Kidney tubule cell (primary cell): ENCODE data around the gene TAF3.

Experiments used
- DNase-seq: peaks from one replicate; pipeline ENCODE4 v3.0.0-alpha.2; 2018; ENCODE audit warnings: low spot score

The TAF3 gene

DNA sequence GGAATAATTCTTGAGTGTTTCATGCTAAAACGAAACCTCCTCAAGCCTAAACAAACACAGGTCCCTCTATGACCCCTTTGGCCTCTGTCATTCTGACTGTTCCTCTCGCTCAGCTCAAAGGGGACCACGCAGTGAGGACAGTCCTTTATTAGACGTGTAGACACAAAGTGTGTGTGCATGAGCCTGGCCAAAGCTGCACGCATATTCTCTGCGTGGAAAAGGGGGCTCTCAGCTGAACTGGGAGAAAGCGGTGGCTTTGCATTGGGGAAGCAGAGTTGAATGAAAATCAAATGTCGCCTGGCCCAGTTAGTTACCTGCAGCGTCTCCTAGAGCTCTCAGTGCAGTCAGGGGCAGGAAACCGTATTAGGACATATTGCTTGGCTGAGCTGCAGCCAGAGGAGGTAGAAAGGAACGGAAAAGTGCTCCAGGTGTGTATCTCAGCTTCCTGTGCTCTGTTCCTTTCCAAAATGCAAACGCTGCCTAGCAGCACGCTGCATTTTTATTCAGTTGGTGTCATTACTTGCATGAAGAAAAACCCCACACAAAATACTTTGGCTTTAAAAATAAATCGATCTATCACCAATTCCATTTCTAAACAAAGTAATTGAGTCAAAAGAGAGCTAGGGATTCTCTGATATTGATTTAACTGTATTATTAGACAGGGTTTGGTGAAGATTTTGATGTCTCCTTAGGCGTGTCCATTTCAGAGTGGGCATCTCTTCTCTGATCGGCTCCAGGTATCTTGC lies 241.1 kb downstream of the TAF3 start:
- DNase-seq = no peak

DNA sequence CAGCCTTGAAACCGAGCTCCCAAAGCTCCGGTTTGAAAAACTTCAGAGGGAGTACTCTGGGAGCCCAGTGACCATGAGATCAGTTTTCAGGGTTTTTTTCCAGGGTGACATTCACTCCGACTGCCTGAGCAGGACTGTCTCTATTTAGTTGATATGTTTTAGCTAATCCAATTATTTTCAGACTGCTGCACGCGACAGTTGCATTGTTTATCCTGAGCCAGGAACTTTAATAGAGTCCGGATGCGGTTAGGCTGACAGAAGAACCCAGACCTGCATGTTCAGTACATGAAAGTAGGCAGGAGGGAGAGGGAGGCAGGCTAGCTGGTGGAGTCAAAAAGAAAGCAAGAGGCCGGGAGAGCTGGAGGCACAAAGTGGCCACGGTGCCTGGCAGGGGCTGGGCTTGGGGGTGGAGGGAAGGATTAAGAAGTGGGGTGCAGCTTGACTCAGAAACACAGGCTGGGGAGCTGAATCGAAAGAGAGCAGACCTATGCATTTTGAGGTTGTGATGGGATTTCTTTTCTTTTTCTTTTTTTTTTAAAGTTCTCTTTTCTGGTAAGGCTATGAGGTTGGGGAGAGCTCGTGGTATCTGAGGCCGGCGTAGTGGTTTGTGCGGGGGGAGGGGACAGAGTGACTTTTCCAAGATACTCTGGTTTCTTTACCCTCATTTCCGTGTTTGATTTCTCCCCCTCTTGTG lies 241.9 kb downstream of the TAF3 start:
- peak; percentile 36 for DNase-seq

DNA sequence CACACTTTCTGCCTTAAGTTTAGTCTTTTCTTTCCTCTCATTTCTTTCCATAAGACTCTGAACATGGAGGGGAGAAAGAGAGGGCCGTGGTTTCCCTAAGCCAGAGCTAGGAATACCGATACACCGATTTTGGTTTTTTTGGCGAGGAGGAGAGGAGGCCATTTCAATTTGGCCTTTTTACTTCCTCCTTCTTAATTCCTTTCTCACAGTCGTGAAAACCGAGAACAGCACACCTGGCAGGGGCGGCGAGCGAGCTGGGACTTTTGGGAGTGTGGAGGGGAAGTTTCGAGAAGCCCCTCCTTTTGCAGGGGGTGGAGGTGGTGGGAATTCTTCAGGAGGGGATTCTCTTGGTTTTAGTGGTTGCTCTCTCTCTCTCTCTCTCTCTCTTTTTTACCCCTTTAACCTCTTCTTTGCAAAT lies 242.4 kb downstream of the TAF3 start:
- DNase-seq = no peak

DNA sequence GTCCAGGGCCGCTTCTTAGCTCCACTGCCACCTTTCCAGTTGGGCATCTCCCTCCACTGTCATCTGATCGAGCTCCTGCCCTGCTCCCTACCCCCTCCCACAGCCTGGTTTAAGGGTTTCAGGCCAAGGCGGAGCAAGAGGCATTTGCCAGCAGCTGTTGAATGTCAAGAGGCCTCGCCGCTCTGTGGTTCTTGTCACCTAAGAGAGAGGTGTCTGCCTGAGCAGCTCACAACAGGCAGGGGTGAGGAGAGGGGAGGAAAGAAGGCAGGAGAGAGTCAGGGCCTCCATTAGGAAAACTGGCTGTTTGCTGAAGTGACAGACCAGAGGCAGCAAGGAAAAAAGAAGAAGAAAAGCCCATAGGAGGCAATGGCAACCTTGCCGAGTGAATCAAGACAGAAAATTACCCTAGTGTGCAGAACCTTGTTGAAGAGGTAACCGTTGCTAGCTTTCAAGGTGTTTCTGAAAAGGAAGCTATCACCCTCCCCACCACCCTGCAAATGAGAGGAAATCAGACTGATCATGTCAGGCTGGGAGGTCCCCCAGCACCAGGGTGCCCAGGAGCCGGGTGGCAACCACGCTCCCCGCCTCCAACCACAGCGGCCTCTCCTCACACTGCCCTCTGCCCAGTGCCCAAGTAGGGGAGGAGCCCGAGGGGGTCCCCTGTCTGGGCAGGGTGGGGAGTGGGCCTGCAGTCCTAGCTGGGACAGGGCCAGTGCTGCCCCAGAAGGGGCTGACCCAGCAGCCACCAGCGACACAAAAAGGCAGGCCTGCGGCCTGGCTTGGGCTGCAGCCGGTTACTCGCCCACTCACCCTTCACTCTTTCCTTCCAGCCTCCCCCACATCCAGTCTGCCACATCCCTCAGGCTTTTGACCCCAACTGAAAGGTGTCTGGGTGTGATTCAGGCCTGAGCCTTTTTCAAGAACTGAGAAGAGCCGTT lies 243.2 kb downstream of the TAF3 start:
- DNase-seq = no peak

DNA sequence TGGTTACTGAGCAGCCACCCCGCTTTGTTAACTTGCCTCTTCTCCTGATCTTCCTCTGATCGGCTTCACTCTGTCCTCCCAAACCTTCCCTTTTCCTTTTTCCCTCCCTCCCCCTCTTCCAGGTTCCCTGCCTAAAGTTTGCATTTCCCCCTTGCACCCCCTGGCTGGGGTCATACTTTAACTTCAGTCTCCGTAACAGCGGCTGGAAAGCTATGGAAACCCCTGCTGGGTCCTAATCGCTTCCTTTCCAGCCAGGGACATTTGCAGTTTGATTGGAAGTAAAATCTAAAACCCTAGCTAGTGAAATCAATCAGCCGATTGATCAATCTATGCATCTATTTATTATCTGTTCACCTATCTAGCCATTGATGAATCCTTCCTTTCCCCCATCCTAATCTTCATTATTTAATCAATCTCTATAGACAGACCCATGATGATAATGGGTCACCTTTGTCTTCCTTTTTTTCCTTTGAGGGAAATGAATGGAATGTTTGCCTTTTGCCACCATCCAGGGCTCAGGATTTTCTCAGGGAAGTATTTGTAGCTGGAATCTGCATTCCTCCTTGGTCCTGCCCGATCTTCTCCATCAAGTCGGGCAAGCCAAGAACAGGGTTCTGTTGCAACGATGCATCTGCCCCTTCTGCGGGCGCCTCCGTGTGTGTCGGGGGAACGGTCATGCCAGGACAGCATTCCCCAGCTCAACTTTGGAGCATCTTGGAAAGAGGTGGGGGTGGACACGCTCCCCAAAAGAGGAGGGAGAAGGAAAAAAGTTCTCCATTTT lies 245.0 kb downstream of the TAF3 start:
- no peak for DNase-seq

- DNase-seq = no peak
Observed at GRCh38 chr10:8063935-8064334, 245.6 kb downstream of the TAF3 start.

- no peak for DNase-seq
Observed at GRCh38 chr10:8064436-8064835, 246.1 kb downstream of the TAF3 start.

DNA sequence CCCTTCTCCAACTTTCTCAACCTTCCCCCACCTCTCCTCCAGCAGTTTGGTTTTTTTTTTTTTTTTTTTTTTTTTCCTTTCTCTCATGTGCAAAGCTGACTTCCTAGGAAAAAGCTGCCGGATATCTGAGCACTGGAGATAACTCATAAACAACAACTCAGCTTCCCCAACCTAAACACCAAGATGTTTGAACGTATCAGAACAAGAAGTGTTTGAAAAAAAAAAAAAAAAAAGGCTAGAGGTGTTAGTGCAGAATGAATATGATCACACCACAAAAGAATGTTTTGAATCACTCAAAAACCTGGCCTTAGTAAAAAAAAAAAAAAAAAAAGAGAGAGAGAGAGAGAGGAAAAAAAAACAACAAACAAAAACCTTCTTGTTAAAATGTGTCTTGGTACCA lies 247.3 kb downstream of the TAF3 start:
- peak; percentile 56 for DNase-seq

GRCh38 chr10:8066124-8066523 lies 247.8 kb downstream of the TAF3 start:
- no peak for DNase-seq
